Stimulated activated naive CD8-positive, alpha-beta T cell treated with anti-CD3 and anti-CD28 coated beads, Interleukin-15, Interleukin-2, amounts not matched to agents 100 ng/mL and 50 ng/mL, for 24 hours (primary cell): ENCODE measurements around the gene FHDC1.

Source experiments
- H3K27ac Mint-ChIP-seq: one replicate; pipeline ENCODE4 v1.8.0; 2021; ENCODE audit warnings: mild to moderate bottlenecking, mixed read lengths
- H3K27me3 Mint-ChIP-seq: one replicate; pipeline ENCODE4 v1.8.0; 2021; ENCODE audit warnings: mixed read lengths
- H3K36me3 Mint-ChIP-seq: one replicate; pipeline ENCODE4 v1.8.0; 2021; ENCODE audit warnings: low read depth, mixed read lengths
- H3K4me1 Mint-ChIP-seq: one replicate; pipeline ENCODE4 v1.8.0; 2021; ENCODE audit warnings: low read depth, mixed read lengths
- H3K4me3 Mint-ChIP-seq: one replicate; pipeline ENCODE4 v1.8.0; 2021; ENCODE audit warnings: mild to moderate bottlenecking, mixed read lengths
- H3K9me3 Mint-ChIP-seq: one replicate; pipeline ENCODE4 v1.8.0; 2021; ENCODE audit warnings: mixed read lengths

Gene FHDC1

DNA sequence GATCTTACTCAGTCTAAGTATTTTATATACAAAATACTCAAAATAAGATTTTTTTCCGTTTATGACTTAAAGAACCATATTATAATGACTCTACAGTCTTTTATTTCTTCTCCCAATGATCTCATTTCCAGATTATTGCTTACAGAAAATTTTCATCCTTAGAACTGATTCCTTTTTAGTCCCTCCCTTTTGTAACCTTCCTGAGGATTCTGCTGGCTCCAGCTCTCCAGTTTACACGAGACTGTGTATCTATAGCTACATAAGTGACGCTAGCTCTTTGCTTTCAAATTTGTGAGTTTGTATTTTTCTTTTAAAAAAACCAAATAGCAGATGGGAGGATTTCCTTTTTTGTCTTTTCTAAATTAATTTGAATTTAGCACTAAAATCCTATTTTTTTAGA lies 24.0 kb downstream of the FHDC1 start:
- H3K27ac Mint-ChIP-seq: no peak overlapping the region
- H3K9me3 Mint-ChIP-seq: no peaks in the 10 kb centered on the region
- no peaks in the 10 kb centered on the region for H3K36me3 Mint-ChIP-seq
- H3K27me3 Mint-ChIP-seq: no peaks in the 10 kb centered on the region
- peaks cover 4% of the 10 kb centered on the region for H3K4me1 Mint-ChIP-seq
- no peak overlapping the region for H3K4me3 Mint-ChIP-seq

DNA sequence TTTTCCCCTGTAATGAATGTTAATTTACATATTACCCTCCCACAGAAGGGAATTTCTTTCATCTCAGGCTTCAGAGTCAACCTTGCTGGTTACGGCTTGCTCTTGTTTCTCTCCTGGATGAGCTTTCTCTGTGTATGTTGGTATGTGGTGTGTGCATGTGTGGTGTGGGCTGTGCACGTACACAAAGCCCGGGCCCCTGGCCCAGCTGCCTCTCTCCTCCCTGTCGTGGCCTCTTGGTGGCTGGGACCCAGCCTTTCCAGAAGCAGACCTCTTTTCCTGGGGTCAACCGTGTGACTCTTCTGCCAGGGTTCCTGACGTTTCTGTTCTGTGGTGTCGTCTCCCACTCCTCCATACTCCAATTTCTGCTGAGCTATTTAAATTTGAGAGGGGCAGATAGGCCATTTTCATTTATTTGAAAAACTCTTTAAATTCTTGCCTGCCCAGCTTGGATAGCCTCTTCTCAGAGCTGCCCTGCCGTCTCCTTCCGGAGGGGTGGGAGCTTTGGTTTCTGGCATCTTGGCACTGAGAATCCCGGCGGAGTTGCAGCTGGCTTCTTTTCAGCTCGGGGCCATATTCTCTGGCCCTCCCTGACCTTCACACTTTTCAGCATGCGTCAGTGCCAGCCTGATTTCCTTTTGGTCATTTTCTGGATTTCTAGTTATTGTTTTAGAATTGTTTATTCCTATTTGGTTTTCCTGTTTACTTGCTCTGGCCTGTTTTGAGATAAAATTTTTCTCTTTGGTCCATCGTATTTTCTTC lies 25.1 kb downstream of the FHDC1 start:
- no peaks in the 10 kb centered on the region for H3K27me3 Mint-ChIP-seq
- no peak overlapping the region for H3K4me3 Mint-ChIP-seq
- H3K36me3 Mint-ChIP-seq: no peaks in the 10 kb centered on the region
- H3K9me3 Mint-ChIP-seq: no peaks in the 10 kb centered on the region
- H3K4me1 Mint-ChIP-seq: peaks cover 4% of the 10 kb centered on the region
- H3K27ac Mint-ChIP-seq: no peak overlapping the region

DNA sequence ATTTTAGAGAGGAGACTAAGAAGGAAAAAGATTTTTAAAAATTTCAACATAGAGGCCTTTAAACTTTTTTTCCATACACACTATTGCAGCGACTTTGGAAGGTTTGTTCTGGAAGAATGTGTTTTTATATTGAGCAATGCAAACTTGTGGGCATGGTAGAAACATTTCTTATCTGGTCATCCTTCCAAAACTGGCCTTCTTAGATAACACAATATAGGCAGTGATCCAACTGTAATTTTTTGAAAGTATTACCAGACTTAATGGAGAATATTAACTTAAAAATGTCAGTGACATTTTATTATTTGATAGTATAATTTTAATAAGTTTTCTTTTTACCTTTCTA lies 25.6 kb downstream of the FHDC1 start:
- H3K4me3 Mint-ChIP-seq: no peak overlapping the region
- H3K9me3 Mint-ChIP-seq: no peaks in the 10 kb centered on the region
- no peaks in the 10 kb centered on the region for H3K36me3 Mint-ChIP-seq
- no peak overlapping the region for H3K27ac Mint-ChIP-seq
- H3K4me1 Mint-ChIP-seq: peaks cover 4% of the 10 kb centered on the region
- H3K27me3 Mint-ChIP-seq: no peaks in the 10 kb centered on the region

DNA sequence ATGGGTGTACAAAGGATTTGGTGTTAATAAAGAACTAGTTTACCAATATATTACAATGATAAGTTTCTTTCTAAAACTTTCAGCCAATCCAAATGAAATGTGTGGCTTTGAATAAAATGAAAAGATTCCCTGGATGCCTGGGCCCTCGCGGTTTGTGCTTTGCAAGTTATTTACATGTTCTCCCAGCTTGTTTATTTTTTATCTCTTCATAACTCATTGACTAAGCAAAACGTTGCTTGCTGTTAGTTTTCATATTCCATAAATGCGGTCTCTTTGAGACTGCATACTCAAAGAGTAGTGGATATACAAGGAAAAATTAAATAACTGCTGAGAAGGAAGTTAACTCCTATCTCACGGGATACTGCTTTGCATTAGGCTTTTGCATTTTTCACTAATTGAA lies 26.0 kb downstream of the FHDC1 start:
- Mint-ChIP-seq H3K27me3 (no peaks in the 10 kb centered on the region), H3K4me3 (no peak overlapping the region), H3K4me1 (peaks cover 4% of the 10 kb centered on the region), H3K27ac (no peak overlapping the region), H3K9me3 (no peaks in the 10 kb centered on the region), H3K36me3 (no peaks in the 10 kb centered on the region)

DNA sequence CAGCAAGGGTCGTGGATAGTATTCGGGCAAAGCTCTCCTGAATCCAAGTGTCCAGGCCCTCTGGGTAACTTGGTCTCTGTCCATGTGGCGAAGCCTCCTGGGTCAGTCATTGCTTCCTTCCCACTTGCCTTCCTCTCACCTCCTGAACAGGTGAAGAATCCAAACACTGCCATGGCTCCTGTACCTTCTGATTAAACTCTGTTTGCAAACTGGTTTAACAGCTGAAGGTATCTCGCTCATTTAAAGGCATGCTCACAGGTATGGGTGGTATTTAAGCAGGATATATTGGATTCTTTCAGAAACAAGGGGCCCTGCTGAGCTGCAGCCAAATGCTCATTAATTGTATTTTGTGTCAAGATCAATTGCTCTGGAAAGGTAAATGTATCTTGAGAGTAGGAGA lies 28.2 kb downstream of the FHDC1 start:
- Mint-ChIP-seq H3K27ac (no peak overlapping the region), H3K4me1 (no peaks in the 10 kb centered on the region), H3K36me3 (no peaks in the 10 kb centered on the region), H3K27me3 (no peaks in the 10 kb centered on the region), H3K9me3 (no peaks in the 10 kb centered on the region), H3K4me3 (no peak overlapping the region)

DNA sequence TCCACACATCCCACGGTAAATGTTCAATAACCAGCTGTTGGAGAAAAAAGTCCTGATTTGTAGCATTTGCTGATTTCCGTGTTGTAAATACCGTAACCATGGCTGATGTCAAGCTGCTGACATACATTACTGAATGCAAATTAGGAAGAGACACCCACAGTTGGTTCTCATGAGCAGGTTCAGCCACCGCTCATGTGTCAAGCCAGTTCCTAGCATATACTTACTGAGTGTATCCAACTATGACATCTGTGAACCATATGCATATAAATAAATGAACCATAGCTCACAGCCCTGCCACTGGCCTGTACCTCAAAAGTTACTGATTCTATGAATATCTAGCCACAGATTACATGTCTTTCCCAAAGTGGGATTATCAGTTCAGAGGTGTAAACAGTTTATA lies 29.5 kb downstream of the FHDC1 start:
- Mint-ChIP-seq H3K27ac (no peak overlapping the region), H3K9me3 (no peaks in the 10 kb centered on the region), H3K4me3 (no peak overlapping the region)

DNA sequence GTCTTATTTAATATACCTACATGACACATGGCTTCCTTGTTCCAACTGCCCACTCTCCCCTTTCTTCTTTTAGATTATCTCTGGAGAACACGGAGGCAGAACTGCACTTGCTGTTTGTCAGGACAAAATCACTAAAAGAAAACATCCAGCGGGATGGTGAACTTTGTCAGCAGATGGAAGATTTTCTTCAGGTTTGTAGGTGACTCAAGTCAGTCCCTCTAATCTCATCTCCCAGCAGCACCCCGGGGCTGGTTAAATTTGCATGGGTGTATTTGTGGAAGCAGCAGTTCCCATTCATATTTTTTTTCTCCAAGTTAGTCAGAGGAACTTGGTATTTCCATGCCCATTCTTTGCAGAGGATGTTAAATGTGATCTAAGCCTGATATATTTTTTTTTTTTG lies 31.8 kb downstream of the FHDC1 start:
- Mint-ChIP-seq H3K27me3 (no peaks in the 10 kb centered on the region), H3K9me3 (no peaks in the 10 kb centered on the region), H3K4me1 (no peaks in the 10 kb centered on the region), H3K4me3 (no peak overlapping the region), H3K36me3 (no peaks in the 10 kb centered on the region), H3K27ac (no peak overlapping the region)

More for the DNA sequence above, 29.5 kb downstream of the FHDC1 start:
- Mint-ChIP-seq H3K27me3 (no peaks in the 10 kb centered on the region), H3K36me3 (no peaks in the 10 kb centered on the region), H3K4me1 (no peaks in the 10 kb centered on the region)

DNA sequence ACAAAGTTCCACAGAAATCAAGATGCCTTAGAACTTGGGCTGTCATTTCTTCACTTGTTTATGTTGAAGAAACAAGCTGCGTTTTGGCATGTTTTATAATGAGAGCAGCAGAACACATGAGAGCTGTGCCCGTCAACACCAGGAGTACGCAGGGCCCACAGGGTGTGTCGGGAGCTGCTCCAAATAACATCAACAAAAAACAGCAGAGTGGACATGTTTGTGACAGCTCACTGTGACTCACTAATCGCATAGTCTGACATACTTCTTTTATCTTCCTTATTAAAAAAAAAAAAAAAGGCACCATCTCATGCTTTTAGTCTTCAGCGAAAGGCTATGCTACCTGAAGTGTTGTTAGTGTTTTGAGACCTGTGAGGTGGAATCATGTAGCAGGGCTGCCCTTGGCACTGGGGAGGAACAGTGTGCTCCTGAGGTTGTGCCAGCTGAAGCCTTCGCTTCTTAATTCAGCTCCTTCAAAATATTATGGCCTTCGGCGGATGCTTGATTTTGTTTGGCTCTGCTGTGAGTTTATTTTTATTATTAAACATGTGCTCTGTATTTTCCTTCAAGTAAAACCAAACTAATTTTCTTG lies 32.8 kb downstream of the FHDC1 start:
- no peaks in the 10 kb centered on the region for H3K4me1 Mint-ChIP-seq
- no peaks in the 10 kb centered on the region for H3K36me3 Mint-ChIP-seq
- H3K4me3 Mint-ChIP-seq: no peak overlapping the region

DNA sequence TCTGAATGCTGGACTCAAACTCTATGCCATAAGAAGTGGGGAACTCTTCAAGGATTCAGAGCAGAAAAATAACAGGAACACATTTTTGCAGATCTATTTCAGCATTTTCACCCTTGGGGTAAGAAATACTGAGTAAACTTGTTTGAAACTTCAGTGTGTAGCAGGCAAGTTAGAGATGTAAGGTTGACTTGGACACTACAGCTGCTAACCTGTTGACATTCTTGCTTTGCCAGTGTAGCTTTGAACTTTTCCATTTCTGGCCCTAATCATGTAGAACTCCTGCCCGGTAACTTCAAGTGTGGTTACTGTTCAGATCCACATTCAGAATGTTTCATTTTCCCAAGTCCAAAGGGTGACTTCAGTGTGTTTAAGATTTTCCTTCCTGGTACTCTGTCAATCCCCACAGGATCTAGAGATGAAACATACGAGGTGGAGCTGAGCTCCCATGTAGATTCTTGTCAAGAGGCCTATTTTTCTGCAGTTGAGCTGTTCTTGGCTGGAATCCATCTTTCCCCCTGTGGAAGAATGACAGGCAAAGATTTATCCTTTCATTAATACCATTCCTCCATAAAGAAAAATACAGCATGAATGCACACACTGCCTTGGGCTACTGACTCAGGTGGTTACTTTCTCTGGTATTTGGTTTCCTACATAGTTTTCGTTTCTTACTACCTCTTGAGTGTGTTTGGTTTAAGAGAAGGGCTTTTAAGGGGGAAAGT lies 34.1 kb downstream of the FHDC1 start:
- H3K9me3 Mint-ChIP-seq: no peaks in the 10 kb centered on the region
- H3K4me3 Mint-ChIP-seq: no peak overlapping the region
- H3K36me3 Mint-ChIP-seq: no peaks in the 10 kb centered on the region
- no peaks in the 10 kb centered on the region for H3K27me3 Mint-ChIP-seq
- H3K4me1 Mint-ChIP-seq: no peaks in the 10 kb centered on the region
- no peak overlapping the region for H3K27ac Mint-ChIP-seq

More for the DNA sequence above, 32.8 kb downstream of the FHDC1 start:
- Mint-ChIP-seq H3K9me3 (no peaks in the 10 kb centered on the region), H3K27me3 (no peaks in the 10 kb centered on the region), H3K27ac (no peak overlapping the region)

DNA sequence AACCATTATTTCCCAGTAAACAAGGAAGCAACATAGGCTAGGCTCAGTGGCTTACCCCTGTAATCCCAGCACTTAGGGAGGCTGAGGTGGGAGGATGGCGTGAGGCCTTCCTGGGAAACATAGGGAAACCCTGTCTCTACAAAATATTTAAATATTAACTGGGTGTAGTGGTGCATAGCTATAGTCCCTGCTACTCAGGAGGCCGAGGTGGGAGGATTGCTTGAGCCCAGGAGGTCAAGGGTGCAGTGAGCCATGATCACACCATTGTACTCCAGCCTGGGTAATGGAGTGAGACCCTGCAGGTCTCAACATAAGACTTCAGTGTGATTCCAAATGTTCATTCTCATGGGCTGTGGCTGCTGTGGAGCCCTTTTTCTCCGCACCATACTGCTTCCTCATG lies 34.9 kb downstream of the FHDC1 start:
- Mint-ChIP-seq H3K4me3 (no peak overlapping the region), H3K27ac (no peak overlapping the region), H3K4me1 (no peaks in the 10 kb centered on the region), H3K27me3 (no peaks in the 10 kb centered on the region), H3K36me3 (no peaks in the 10 kb centered on the region), H3K9me3 (no peaks in the 10 kb centered on the region)

DNA sequence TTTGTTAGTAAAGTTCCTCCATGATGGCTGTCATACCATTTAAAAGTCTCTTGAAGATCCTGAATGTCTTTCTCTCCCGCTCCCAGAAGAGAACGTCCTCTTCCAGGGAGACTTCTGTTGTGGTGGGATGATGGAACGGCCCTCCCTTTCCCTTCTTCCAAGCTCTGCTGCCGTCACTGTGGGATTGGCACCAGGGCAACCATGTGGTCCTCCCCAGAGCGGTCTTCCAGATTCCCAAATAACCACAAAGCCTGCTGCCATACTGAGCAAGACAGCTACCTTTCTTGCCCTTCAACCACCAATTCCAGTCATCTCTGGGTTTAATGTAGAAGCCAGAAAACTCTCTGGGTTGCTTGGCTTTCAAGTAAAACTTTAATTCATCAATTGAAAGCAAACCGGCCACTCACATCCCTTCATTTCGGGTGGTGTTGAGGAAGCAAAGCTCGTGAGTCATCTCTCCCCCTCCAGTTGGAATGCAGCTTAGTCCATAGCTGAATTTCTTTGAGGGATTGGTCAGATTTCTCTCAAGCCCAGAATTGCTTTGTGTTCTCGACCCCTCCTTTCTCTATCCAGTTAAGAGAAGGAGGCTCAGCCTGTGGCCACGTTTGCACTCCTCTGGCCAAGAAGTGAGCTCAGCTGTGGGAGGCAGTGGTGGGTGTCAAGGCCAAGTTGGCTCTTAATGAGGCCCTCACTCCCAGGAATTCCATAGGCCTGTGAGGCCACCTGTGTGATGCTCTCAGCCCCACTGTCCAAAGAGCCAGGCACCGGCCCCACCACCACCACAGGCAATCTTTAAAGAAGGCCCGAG lies 36.9 kb downstream of the FHDC1 start:
- Mint-ChIP-seq H3K27ac (no peak overlapping the region), H3K36me3 (no peaks in the 10 kb centered on the region), H3K4me3 (no peak overlapping the region), H3K27me3 (no peaks in the 10 kb centered on the region), H3K4me1 (no peaks in the 10 kb centered on the region), H3K9me3 (no peaks in the 10 kb centered on the region)

DNA sequence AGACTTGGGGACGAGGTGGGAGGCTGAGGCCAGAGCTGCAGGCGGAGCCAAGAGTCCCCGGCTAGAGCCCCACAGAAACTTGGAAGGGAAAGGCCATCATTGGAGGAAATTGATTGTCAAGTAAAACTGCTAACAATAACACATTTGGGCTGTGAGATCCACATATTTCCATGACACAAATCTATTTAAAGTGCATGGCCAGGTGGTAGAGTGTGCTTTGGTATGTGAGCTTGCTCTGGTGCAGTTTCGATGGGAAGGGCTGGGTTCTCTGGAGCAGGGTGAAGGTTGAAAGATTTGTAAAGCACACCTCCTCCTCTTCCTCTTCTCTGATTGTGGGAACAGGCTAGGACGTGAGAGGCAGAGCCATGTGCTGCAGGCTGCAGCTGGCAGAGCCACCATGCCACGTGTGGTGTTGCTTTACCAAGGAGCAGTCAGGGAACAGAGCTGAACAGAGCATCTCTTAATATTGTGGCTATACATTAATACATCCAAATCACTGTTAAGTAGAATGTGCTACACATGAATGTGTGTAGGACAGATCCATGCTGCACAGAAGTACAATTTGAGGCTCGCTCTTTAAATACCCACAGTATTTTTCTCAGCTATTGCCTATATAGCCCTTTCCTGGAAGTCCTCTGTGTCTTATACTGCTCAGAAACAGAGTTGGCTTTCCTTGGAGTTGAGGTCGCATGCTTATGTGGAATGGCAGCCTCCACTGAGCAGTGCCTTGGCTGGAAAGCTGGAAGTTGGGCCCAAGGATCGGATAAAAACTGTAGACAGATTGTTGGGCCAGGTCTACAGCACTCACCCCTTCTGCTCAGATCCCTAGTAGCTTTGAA lies 37.7 kb downstream of the FHDC1 start:
- H3K4me3 Mint-ChIP-seq: no peak overlapping the region
- no peaks in the 10 kb centered on the region for H3K9me3 Mint-ChIP-seq
- H3K4me1 Mint-ChIP-seq: no peaks in the 10 kb centered on the region
- no peak overlapping the region for H3K27ac Mint-ChIP-seq
- no peaks in the 10 kb centered on the region for H3K27me3 Mint-ChIP-seq
- H3K36me3 Mint-ChIP-seq: no peaks in the 10 kb centered on the region

DNA sequence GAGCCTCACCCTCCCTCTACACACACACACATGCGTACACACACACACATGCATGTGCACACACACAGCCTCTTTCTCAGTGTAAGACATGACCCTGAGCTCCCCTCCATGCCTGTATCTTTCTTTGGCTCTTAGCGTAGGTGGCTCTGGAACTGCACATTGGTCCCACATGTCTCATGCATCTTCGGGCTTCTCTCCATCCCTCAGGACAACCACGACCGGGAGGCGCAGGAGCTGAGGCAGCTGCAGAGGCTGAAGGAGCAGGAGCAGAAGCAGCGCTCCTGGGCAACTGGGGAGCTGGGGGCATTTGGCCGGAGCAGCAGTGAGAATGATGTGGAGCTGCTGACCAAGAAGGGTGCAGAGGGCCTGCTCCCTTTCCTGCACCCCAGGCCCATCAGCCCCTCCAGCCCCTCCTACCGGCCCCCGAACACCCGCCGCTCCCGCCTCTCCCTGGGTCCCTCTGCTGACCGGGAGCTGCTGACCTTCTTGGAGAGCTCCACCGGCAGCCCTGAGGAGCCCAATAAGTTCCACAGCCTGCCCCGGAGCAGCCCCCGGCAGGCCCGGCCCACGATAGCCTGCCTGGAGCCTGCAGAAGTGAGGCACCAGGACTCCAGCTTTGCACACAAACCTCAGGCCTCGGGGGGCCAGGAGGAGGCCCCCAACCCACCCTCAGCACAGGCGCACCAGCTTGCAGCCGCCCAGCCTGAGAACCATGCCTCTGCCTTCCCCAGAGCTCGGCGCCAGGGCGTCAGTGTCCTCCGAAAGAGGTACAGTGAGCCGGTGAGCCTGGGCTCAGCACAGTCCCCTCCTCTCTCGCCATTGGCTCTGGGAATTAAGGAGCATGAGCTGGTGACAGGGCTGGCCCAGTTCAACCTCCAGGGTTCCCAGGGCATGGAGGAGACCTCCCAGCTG lies 38.6 kb downstream of the FHDC1 start:
- no peak overlapping the region for H3K4me3 Mint-ChIP-seq
- no peak overlapping the region for H3K27ac Mint-ChIP-seq
- H3K9me3 Mint-ChIP-seq: no peaks in the 10 kb centered on the region
- H3K27me3 Mint-ChIP-seq: no peaks in the 10 kb centered on the region
- H3K4me1 Mint-ChIP-seq: no peaks in the 10 kb centered on the region
- no peaks in the 10 kb centered on the region for H3K36me3 Mint-ChIP-seq
